HG02840 (cell line): ENCODE results near the gene DYNC1I2.
"Not testable (repeated sequence)": the region's sequence is repeated elsewhere in the genome, so short reads cannot be mapped to it uniquely, and the experiment has no call there.

ENCODE experiments used
- ATAC-seq: cut with Tn5 transposase; IDR thresholded peaks from one replicate; pipeline ENCODE4 v1.9.1; 2021; ENCODE audit warnings: mild to moderate bottlenecking, moderate library complexity, moderate number of reproducible peaks; ENCODE audit not compliant: unreplicated experiment, low FRiP score

The DYNC1I2 gene

DNA sequence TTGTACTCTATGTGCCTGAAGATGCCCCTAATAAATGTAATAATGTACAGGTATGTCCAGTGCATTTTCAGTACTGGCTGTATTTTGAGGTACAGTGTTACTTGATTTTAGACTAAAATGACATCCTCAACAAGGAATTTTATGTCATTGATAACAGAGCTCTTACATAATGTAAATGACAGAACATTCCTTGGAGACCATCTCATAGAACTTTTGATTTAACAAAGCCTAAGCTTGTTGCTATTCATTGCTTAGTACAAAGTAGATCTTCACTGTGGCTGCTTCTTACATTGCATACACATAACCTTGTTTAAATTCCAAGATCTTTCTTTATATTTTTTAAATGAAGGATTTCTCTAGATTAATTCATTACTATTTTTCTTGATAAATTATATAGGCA lies 24.1 kb downstream of the DYNC1I2 start:
- no peak for ATAC-seq

DNA sequence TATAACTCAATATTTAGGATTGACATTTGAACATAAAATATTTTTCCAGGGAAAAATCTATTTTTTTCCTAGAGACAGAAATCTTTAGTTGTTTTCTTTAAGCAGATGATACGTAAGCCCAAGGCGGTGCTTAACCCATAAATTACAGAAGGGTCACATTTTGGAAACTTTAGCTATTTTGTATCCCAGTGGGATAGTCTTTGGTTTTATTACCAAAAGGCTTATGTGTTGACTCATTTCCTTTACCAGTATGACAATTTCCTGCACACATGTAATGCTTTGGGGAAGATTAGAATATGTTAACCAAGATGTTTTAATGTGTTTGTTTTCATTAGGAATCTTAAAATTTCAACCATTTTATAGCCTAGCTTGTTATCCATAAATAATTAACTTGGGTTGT lies 24.8 kb downstream of the DYNC1I2 start:
- no peak for ATAC-seq

DNA sequence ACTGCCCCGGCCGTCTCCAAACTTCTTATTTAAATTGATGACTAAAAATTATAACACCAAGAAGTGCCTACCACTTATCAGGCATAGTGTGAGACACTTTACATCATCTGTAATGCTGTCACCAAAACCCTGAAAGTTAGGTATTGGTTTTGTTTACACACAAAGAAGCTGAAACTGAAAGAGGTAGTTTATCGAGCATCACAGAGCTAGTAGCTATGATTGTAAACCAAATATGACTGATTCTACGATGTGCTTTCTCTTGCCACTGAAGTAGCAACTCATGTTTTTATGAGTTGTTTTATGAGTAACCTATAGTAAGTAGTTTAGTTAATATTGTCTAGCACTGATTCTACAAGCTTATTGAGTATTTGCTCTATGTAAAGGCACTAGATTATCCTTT lies 31.5 kb downstream of the DYNC1I2 start:
- no peak for ATAC-seq

DNA sequence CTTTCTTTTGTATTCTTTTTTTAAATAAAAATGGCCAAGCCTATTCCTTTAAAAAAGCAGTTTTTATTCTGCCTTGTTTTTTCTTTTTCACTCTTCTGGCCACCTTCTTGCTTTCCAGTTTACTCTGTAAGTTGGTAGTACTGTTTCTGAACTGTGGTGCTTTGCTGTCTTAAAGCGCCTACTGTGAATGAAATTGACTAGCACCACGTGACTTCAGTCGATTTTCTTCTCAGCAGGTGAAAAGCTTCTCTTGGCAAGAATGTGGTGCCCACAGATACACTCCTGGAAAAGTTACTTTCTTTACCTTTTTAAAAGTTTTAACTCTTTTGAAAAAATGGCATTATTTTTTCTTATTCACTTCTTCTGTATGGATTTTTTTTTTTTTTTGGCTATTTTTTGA lies 32.4 kb downstream of the DYNC1I2 start:
- ATAC-seq, result no peak

DNA sequence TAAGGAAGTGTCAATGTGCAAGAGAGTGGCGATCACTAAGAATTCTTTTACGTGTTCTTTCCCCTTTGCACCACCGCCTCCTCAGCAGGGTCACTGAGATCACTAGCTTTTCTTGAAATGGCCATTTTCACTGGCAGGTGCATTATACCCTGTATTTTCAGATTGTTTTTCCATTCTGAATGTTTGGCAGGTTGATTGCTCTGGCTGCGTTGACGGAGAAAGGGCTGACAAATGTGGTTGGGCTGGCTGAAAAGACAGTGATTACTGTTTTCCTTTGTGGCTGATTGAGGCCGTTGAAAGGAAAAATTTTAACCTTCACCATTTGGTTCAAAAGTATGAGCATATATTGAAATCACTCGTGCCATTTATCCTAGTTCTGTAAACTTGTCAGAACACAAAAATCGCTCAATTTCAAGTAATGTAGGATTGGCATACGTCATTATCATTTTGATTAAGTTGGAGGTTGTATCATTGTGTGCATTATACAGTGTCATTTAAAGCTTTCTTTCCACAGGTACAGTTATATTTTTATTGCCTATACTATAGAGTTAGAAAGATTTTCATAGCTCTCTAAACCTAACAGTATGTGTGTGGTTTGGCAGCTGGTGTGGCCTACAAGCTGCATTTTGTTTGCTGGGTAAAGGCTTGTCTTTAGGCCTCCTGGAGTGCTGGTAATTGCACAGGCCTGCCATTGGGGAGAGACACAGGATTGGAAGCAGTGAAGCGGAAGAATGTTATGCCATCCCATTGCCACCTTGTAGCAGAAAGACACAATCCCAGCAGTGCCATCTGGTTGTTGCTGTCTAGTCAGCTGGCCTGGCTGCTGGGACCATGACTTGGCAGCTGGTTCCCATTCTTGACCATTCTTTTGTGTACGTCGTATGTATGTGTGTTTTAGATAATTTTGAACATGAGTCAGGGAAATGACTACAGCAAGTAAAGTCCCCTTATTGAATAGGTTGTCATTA lies 36.7 kb downstream of the DYNC1I2 start:
- ATAC-seq, result no peak

DNA sequence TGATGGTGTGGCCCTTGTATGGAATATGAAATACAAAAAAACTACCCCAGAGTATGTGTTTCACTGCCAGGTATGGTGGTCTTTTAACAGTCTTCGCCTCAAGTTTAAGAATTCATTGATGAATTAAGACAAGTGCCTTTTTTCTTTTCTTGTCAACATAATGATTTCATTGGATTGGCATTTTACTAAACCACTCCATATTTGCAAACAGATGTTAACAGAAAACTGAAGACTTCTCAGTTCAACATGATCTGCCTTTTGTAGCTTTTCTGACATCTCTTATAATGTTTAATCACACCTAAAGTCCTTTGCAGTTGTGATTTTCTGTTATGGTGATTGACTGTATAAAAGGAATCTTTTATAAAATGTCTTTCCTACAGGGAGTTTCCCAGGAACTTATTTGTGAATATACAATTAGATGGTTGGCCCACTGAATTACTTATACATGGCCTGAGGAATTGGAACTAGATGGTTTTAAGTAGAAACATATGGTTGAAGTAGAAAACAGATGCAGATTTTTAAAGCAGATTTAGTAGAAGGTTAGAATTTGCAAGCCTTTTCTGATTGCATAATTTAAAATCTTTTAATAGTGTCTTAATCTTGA lies 39.7 kb downstream of the DYNC1I2 start:
- ATAC-seq, result no peak

DNA sequence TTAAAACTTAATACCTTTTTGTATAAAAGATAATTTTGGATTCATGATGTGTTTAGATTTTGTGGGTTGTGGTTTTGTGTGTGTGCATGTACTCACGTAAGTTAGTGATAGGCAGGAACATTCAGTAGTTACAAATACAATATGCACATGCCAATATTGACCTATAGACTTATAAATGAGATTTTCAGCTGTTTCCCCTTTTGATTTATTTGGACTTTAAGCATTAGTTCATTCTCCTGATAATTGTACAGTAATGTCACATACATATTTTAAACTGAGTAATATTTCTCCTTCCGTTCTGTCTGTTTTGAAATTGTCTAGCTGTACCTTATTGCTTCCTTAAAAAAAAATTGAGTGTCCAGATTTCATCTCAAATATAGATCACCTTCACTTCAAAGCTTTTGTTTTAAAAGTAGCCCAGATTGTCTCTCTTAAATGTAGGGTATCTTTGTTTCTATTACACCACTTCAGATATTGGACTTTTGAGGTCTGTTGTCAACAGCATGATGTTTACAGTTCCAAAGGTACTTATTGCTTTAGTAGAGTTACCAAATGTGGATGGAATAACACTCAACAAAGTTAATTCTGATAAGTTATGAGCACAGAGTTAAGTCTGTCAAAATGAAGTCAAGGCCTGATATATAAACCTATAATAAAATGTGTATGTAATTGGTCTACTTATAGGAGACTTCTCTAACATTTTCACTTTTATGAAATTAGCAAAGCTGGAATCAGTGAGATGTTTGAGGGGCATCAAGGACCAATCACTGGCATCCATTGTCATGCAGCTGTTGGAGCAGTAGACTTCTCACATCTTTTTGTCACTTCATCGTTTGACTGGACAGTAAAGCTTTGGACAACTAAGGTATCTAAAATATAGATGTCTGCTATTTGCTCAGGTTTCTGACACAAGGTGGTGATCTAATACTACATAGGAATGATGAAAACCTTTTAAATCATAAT lies 42.0 kb downstream of the DYNC1I2 start:
- no peak for ATAC-seq

DNA sequence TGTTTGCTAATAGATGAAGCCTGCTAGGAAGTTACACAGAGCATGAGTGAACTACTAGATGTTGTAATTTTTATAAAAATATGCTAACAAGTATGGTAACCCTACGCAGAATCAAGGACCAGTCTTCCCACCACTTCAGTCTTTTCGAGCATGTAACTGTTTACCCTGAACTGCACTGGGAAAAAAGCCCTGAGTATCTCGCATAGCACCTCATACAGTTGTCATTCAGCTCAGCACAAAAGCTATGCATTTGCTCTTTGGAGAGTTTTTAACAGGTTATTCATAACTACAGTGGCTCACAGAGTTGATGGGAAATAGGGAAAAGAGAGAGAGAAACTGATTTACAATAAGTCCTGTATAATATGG lies 42.7 kb downstream of the DYNC1I2 start:
- no peak for ATAC-seq

DNA sequence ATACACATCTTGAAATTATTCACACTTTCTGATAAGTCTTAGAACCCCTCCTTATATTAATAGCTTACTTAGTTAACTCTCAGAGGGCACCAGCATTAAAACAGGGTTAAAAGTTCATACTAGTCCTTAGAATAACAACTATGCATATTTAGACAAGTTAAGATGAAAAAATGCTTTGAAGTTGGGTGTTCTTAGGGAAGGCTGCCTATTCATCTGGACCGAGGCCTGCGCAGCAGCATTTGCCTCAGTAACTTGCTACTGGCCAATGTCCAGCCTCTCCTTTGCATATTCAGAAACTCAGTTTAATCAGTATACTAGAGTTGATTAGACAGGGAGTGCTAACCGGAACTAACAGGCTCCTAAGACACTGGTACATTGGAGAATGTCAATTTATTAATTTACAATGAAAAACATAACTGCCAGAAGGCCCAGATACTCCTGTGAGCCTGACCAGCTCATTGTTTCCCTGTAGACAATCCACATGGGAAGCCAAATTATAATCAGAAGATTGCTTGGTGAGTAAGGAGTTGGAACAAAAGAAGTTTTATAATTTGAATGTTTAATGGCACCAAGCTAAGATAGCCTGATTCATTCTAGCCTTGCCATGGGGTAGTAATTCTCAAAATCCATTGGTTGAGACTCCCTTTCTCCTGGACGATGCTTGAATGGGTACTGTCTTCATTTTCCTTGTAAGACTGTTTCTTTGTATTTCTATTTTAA lies 48.9 kb downstream of the DYNC1I2 start:
- ATAC-seq, result no peak

DNA sequence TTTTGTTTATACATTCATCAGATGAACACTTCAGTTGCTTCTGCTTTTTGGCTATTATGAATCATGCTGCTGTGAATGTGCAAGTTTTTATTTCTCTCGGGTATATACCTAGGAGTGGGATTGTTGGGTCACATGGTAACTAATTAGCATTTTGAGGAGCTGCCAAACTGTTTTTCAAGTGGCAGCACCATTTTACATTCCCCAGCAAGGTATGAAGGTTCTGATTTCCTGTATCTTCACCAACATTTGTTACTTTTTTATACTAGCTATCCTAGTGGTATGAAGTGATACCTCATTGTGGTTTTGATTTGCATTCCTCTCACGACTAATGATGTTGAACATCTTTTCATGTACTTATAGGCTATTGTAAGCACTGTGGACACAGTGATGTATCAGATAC lies 53.9 kb downstream of the DYNC1I2 start:
- no peak for ATAC-seq

DNA sequence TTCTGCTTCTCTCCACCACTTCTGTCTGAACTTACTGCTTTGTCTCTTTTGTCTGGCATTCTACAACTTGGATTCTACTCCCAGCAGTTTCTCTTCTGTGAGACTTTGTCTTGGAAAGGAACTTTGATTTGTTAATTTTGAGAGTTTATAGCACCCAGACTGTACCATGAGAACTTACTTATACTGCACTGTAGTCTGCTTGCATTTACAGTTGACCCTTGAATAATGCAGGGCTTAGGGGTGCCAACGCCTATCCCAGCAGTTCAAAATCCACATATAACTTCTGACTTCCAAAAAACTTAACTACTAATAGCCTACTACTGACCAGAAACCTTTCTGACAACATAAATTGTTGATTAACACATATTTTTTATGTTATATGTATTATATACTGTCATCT lies 55.5 kb downstream of the DYNC1I2 start:
- no peak for ATAC-seq

DNA sequence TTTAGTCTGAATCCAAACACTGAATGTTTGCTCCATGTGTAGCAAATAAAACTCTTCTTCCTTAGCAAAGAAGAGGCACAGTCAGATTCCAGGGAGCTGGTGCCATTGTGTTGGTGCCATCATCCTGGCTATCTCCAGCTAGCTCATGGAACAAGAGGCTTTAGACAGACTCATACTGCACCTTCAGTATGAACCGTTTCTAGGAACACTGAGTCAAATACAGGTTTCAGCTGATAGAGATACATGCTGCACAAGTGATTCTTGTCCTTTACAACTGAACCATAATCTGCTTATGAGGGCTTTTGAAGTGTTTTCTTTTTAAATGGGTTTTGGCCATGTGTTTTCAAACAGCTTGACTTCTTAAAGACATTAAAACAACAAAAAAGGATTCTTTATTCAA lies 57.9 kb downstream of the DYNC1I2 start:
- no peak for ATAC-seq

DNA sequence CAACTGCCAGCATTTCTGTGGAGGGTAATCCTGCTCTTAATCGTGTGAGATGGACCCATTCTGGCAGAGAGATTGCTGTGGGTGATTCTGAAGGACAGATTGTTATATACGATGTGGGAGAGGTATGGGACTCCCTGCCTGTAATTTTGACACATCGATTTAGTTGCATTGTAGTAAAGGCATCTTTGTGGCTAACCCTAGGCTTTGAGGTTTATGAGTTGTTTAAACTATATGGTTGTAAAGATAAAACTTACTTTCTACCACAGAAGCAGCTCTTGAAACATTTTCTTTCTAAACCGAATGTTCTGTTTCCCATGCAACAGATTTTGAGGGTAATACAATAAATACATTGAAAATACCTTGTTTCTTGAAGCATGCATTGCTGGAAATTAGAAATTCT lies 58.5 kb downstream of the DYNC1I2 start:
- ATAC-seq, result no peak

DNA sequence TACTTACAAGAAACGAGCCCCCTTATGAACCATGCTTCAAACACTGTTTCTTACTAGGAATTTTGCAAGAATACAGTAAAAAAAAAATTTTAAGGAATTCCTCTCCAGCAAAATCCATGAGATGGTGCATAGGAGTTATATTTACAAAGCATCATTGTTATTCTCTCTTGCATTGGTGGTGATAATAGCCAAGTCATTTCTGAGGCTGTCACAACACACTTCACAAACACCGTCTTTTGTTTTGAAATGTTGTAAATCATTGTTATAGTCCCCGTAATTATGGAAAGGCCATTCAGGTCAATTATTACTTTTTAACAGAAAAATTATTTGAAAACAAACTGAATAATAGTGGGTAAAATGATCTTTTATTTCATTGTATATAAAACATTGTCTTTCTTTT lies 60.1 kb downstream of the DYNC1I2 start:
- no peak for ATAC-seq

DNA sequence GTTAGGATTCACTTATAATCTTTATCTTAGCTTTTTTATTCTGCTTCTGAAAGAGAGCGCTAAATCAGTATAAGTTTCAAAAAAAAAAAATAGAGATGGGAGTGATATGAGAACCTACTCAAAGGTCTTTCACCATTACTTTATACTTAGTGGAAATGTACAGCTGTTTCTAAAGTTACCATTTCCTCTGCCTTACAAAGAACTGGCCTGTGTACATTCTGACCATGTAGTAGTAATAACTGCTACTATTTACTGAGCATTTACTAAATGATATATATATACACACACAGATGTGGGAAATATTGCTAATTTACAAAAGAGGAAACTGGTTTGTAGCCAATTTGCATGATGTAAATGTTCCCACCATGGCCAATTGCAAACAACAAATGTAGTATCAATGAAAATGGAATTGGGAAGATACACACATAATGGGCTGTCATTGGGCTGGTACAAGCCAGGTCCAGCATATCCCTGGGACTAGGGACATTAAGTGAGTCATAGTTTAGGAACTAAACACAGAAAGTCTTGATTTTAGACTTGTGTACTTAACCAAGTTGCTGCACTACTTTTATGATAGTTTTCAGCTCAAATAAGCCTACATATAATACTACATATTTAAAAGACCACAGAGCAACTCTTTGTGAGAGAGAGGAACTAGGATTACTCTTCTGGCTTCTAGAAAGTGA lies 67.1 kb downstream of the DYNC1I2 start:
- ATAC-seq, result no peak

DNA sequence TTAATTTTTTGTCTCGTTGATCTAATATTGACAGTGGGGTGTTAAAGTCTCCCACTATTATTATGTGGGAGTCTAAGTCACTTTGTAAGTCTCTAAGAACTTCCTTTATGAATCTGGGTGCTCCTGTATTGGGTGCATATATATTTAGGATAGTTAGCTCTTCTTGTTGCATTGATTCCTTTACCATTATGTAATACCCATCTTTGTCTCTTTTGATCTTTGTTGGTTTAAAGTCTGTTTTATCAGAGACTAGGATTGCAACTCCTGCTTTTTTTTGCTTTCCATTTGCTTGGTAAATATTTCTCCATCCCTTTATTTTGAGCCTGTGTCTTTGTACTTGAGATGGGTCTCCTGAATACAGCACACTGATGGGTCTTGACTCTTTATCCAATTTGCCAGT lies 71.5 kb downstream of the DYNC1I2 start:
- not testable (repeated sequence) for ATAC-seq

DNA sequence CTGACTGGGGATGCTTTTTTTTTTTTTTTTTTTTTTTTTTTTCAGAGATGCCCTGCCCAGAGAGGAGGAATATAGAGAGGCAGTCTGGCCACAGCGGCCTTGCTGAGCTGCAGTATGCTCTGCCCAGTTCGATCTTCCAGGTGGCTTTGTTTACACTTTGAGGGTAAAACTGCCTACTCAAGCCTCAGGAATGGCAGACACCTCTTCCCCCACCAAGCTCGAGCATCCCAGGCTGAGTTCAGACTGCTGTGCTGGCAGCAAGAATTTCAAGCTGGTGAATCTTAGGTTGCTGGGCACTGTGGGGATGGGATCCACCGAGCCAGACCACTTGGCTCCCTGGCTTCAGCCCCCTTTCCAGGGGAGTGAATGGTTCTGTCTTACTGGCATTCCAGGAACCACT lies 73.9 kb downstream of the DYNC1I2 start:
- ATAC-seq, result not testable (repeated sequence)

DNA sequence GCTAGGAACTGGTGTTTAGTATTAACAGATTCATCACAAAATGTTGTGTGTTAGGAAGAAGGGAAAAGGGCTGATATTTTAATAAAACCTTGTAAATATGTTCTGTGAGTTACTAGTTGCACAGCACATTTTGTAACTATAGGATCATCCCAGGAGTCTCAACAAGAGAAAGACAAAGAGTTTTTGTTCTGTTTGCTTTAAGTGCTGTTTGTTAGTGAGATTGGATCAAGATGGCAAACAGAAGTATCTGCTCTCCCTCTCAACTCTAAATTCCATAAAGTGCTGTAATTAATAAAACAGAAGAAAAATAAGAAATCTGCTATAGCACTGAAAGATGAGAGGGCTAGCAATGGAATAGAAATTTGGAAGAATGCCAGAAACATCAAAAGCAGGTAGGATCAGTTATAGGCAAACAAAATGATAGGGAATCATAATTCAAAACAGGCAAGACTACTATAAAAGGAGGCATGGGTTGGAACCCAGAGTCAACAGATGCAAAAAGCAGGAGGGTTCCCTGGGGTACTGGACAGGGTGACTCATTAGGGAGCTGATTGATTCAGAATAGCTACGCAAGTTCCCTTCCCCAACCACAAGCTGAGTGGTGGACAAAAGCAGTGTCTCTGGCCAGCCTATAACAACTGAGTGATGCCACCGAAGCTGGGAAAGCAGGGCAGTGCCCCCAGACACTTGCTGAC lies 75.8 kb downstream of the DYNC1I2 start:
- ATAC-seq, result no peak

DNA sequence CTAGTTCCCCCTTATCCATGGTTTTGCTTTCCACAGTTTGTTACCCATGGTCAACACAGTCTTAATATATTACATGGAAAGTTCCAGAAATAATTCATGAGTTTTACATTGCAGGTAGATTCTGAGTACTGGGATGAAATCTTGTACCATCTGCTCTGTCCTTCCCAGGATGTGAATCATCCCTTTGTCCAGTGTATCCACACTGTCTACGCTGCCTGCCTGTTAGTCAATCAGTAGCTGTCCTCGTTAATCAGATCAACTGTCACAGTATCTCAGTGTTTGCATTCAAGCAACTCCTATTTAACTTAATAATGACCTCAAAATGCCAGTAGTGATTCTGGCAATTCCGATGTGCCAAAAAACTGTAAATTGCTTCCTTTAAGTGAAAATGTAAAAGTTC lies 76.3 kb downstream of the DYNC1I2 start:
- ATAC-seq, result no peak
